ENCODE data around the gene CAPN8.

GRCh38 chr1:223500560-223501425, 164.7 kb downstream of the CAPN8 start:
- TF ChIP-seq POLR2A (IDR thresholded peaks at IDR 0.05) (no peak), CTCF (IDR thresholded peaks at IDR 0.05) (no peak)

Data from uterus (tissue), 2 donors.